CD4-positive, alpha-beta T cell (primary cell): ENCODE results near the gene CBARP. TPM values are rescaled to one million over a fixed set of nuclear protein-coding genes. Genes with fewer than 3 reads are reported as not detected.

ENCODE experiments used
- ATAC-seq: fragments of 200-7000 bp; cut with Tn5 transposase; one replicate; pipeline ENCODE4 v1.10.0; 2022; ENCODE audit warnings: mild to moderate bottlenecking; ENCODE audit not compliant: poor library complexity
- CTCF ChIA-PET: fragments of 350-600 bp; sonication (Branson Sonifier 250); formaldehyde crosslinking; loops from one replicate; lab custom pipeline; 2021; ENCODE audit warnings: antibody characterized with exemption, inconsistent platforms; lab: Charles Lee
- POLR2A ChIA-PET: fragments of 350-600 bp; sonication (Branson Sonifier 250); formaldehyde crosslinking; loops from one replicate; lab custom pipeline; 2021; ENCODE audit warnings: antibody characterized with exemption, inconsistent platforms; lab: Charles Lee
- DNase-seq, 14 experiments: peaks; one replicate each; pipeline ENCODE4 v3.0.0-alpha.2; 2013 to 2020; ENCODE audit warnings: mixed read lengths in 2 of 14
- H3K27ac ChIP-seq, 2 donors: one replicate each; pipeline versions ENCODE4 v1.5.1 to v1.7.0; 2013; ENCODE audit warnings: low read length in 2 of 2, low read depth in 1 of 2, mild to moderate bottlenecking in 1 of 2
- H3K27me3 ChIP-seq, 2 experiments: 1 replicate in 1 of 2; 2 replicates in 1 of 2; pipeline versions ENCODE4 v1.6.1 to v1.7.0; 2013; ENCODE audit warnings: low read length in 2 of 2, control low read depth in 1 of 2, mild to moderate bottlenecking in 1 of 2, moderate library complexity in 1 of 2; ENCODE audit not compliant: insufficient read depth in 2 of 2, control insufficient read depth in 1 of 2
- H3K36me3 ChIP-seq: one replicate; pipeline ENCODE4 v1.6.1; 2013; ENCODE audit warnings: low read length, control low read depth; ENCODE audit not compliant: insufficient read depth
- H3K4me1 ChIP-seq: one replicate; pipeline ENCODE4 v1.6.1; 2013; ENCODE audit warnings: low read length, control low read depth; ENCODE audit not compliant: insufficient read depth
- H3K4me3 ChIP-seq: one replicate; pipeline ENCODE4 v1.5.1; 2013; ENCODE audit warnings: mild to moderate bottlenecking, low read length, moderate library complexity
- H3K9me3 ChIP-seq, 2 experiments: 1 replicate in 1 of 2; 2 replicates in 1 of 2; pipeline versions ENCODE4 v1.6.1 to v1.7.0; 2013; ENCODE audit warnings: low read length in 2 of 2, mild to moderate bottlenecking in 2 of 2, control low read depth in 1 of 2, moderate library complexity in 1 of 2; ENCODE audit not compliant: control insufficient read depth in 1 of 2, insufficient read depth in 1 of 2
- H3K27ac Mint-ChIP-seq: one replicate; pipeline ENCODE4 v1.8.0; 2020; ENCODE audit warnings: mixed read lengths
- H3K27me3 Mint-ChIP-seq: one replicate; pipeline ENCODE4 v1.8.0; 2021; ENCODE audit warnings: mixed read lengths
- H3K36me3 Mint-ChIP-seq: one replicate; pipeline ENCODE4 v1.8.0; 2021; ENCODE audit warnings: low read depth, mixed read lengths
- H3K4me1 Mint-ChIP-seq: one replicate; pipeline ENCODE4 v1.8.0; 2021; ENCODE audit warnings: low read depth, mixed read lengths
- H3K4me3 Mint-ChIP-seq: one replicate; pipeline ENCODE4 v1.8.0; 2020; ENCODE audit warnings: mild to moderate bottlenecking, mixed read lengths
- H3K9me3 Mint-ChIP-seq: one replicate; pipeline ENCODE4 v1.8.0; 2020; ENCODE audit warnings: mixed read lengths
- intact Hi-C, 2 experiments: fragments of 100-400 bp; cut with DNase I in 1 of 2; cut with micrococcal nuclease in 1 of 2; formaldehyde crosslinking; loops; one replicate each; pipeline versions ENCODE4 v1.15.1 to v1.9.0; 2023 to 2025; cut with DNase I, micrococcal nuclease
- total RNA-seq, 174 experiments: library from RNA in 2 of 174; stranded (reverse) in 2 of 174; gene quantifications; one replicate each; pipeline ENCODE4 v1.2.3 and lab custom pipeline; 2021 to 2026
- TF ChIP-seq, protein P1 (sequence below): fragments of 200-600 bp; IDR thresholded peaks from one replicate; pipeline ENCODE4 v1.8.0; 2022; ENCODE audit warnings: antibody characterized with exemption, mild to moderate bottlenecking

Gene CBARP
- total RNA-seq, 2 experiments from 2014 or later: 0.22 TPM; not detected in 1

DNA sequence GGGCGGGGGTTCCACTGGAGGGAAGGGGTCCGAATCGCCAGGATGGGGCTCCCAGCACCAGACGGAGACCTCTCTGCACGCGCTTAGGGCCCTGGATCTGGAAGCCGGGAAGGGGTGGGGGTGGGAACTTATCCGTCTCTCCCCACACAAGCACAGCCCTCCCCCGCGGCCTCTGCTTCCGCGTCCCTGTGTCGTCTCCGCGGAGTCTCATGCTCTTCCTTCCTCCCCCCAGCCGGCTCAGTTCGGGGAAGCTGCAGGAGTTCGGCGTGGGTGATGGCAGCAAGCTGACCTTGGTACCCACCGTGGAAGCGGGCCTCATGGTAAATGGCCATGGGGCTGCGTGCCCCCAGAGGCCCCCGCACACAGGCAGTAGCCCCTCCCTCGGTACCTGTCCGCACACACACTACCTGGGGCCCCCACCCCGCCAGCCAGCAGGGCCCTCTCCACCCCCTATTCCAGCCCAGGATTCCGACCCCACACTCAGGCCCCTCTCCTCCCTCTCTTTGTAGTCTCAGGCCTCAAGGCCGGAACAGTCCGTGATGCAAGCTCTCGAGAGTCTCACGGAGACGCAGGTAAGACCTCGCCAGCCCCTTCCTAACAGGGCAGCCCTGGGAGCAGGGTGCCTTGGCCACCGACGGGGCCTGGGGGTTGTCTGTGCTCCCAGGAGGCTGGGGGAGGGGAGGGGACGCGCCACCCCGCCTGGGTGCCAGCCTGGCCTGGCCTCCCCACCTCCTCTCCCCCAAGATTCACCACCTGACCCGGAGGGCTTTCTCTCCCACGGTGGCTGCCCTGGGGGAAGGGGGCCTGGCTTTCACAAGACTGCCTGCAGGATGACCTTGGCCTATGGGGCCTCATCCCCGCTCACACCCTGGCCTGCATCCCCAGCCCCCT lies 13.8 kb upstream of the CBARP start:
- TF ChIP-seq, protein P1, sequence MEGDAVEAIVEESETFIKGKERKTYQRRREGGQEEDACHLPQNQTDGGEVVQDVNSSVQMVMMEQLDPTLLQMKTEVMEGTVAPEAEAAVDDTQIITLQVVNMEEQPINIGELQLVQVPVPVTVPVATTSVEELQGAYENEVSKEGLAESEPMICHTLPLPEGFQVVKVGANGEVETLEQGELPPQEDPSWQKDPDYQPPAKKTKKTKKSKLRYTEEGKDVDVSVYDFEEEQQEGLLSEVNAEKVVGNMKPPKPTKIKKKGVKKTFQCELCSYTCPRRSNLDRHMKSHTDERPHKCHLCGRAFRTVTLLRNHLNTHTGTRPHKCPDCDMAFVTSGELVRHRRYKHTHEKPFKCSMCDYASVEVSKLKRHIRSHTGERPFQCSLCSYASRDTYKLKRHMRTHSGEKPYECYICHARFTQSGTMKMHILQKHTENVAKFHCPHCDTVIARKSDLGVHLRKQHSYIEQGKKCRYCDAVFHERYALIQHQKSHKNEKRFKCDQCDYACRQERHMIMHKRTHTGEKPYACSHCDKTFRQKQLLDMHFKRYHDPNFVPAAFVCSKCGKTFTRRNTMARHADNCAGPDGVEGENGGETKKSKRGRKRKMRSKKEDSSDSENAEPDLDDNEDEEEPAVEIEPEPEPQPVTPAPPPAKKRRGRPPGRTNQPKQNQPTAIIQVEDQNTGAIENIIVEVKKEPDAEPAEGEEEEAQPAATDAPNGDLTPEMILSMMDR: no peak
- peak; percentile 18 for ATAC-seq

DNA sequence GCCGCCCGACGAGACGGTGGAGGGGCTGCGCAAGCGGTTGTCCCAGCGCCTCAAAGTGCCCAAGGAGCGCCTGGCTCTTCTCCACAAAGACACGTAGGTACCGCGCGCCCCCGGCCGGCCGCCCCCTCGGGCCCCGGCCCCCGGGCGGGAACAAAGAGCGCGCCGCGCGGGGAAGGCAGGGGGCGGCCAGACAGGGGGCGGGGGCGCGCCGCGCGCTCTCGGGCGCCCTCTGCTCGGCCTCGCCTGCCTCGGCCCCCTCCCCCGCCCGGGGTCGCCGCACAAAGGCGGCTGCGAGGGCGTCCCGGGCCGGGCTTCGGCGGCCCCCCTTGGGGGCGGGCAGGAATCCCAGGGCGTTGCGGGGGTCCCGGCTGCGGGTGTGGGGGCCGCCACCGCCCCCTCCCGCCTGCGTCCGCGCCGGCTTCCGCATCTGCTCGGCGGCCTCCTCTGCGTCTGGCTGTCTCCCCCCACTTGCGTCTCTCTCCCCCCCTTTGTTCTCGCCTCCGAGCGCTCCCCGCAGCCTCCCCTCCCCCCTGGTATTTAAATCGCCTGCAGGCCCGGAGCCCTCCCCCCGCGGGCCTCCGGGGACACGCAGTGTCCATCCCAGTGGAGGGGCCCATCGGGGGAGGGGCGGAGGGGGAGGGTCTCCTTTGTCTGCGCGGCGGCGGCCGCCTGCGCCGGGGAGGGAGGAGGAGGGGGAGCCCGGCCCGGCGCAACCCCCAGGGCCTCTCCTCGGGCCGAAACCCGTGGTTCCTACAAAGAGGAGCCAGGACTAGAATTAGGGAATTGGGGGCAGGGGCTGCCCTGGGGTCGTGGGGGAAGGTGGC lies 12.8 kb upstream of the CBARP start:
- Histone ChIP-seq H3K27ac (peak overlapping the region; percentile 87), H3K27me3 (no peaks in the 10 kb centered on the region), H3K4me3 (peak overlapping the region; percentile 87), H3K4me1 (peaks cover 56% of the 10 kb centered on the region), H3K36me3 (peaks cover 30% of the 10 kb centered on the region), H3K9me3 (no peaks in the 10 kb centered on the region)
- TF ChIP-seq, protein P1: no peak
- H3K4me3 Mint-ChIP-seq: peak overlapping the region; percentile 97
- no peaks in the 10 kb centered on the region for H3K9me3 Mint-ChIP-seq
- peaks cover 11% of the 10 kb centered on the region for H3K4me1 Mint-ChIP-seq
- ATAC-seq (no peak), DNase-seq (peak in 12 of 14 experiments; percentile 50 to 87 (median 65))
- intact Hi-C loops: loop anchor here in 1 of 2 experiments (5.0 kb wide), 1 partner anchor 173 kb away; no protein-coding TSS in a partner anchor
- ChIA-PET CTCF (no interaction called here), POLR2A (interaction anchor here (0.9 to 3.7 kb wide), 7 partner anchors 9 to 25 kb away, joined by 3 to 193 read pairs (median 9); partner anchors contain the start of genes CIRBP and FAM174C)
- peak overlapping the region; percentile 97 for H3K27ac Mint-ChIP-seq
- H3K27me3 Mint-ChIP-seq: no peaks in the 10 kb centered on the region
- H3K36me3 Mint-ChIP-seq: peaks cover 36% of the 10 kb centered on the region

More for the DNA sequence above, 13.8 kb upstream of the CBARP start:
- peak overlapping the region; percentile 97 for H3K4me3 Mint-ChIP-seq
- peak overlapping the region; percentile 87 for H3K4me3 ChIP-seq
- H3K36me3 Mint-ChIP-seq: peaks cover 44% of the 10 kb centered on the region
- H3K4me1 Mint-ChIP-seq: peaks cover 11% of the 10 kb centered on the region
- peak overlapping the region; percentile 87 for H3K27ac ChIP-seq
- no peaks in the 10 kb centered on the region for H3K9me3 ChIP-seq
- H3K27ac Mint-ChIP-seq: peak overlapping the region; percentile 97
- intact Hi-C loops: loop anchor here in 1 of 2 experiments (5.0 kb wide), 1 partner anchor 174 kb away; no protein-coding TSS in a partner anchor
- ChIA-PET POLR2A (interaction anchor here (0.8 to 3.7 kb wide), 3 partner anchors 13 to 212 kb away, joined by 3 to 193 read pairs (median 15); partner anchors contain the start of genes ABCA7, CIRBP and FAM174C), CTCF (interaction anchor here (0.9 kb wide), 1 partner anchor 15 kb away, joined by 5 read pairs; no protein-coding TSS in a partner anchor)
- peak in 12 of 14 experiments; percentile 52 to 86 (median 70) for DNase-seq
- peaks cover 39% of the 10 kb centered on the region for H3K36me3 ChIP-seq
- no peaks in the 10 kb centered on the region for H3K27me3 ChIP-seq
- no peaks in the 10 kb centered on the region for H3K9me3 Mint-ChIP-seq
- no peaks in the 10 kb centered on the region for H3K27me3 Mint-ChIP-seq
- H3K4me1 ChIP-seq: peaks cover 65% of the 10 kb centered on the region

GRCh38 chr19:1249990-1250436 lies 12.2 kb upstream of the CBARP start:
- peaks cover 30% of the 10 kb centered on the region for H3K36me3 Mint-ChIP-seq
- ChIA-PET CTCF (no interaction called here), POLR2A (interaction anchor here (0.9 to 2.3 kb wide), 6 partner anchors 10 to 25 kb away, joined by 3 to 57 read pairs (median 6); partner anchors contain the start of genes CIRBP and FAM174C)
- DNase-seq (no peak), ATAC-seq (no peak)
- Histone ChIP-seq H3K4me3 (peak overlapping the region; percentile 71), H3K4me1 (peaks cover 55% of the 10 kb centered on the region), H3K36me3 (peaks cover 24% of the 10 kb centered on the region), H3K27me3 (no peaks in the 10 kb centered on the region), H3K9me3 (no peaks in the 10 kb centered on the region), H3K27ac (peak overlapping the region; percentile 61 to 86)
- H3K9me3 Mint-ChIP-seq: no peaks in the 10 kb centered on the region
- TF ChIP-seq, protein P1: no peak
- no peaks in the 10 kb centered on the region for H3K27me3 Mint-ChIP-seq
- peak overlapping the region; percentile 97 for H3K4me3 Mint-ChIP-seq
- intact Hi-C loops: loop anchor here (1.0 to 10.0 kb wide), 6 partner anchors 9 to 455 kb away; partner anchors contain the start of genes CNN2 (in 1 of the 2), PTBP1 (in 1 of the 2), RNU6-2 (in 1 of the 2) and TMEM259 (in 1 of the 2)
- peak overlapping the region; percentile 92 for H3K27ac Mint-ChIP-seq
- H3K4me1 Mint-ChIP-seq: peaks cover 11% of the 10 kb centered on the region
